Vagina (tissue), 2 donors: Measurements from ENCODE around the gene BCAS3. TPM values are rescaled to one million over a fixed set of nuclear protein-coding genes. Genes with fewer than 3 reads are reported as not detected.
A peak's percentile ranks its signal among the peaks of the same experiment; 100 is the strongest.
"Not testable (repeated sequence)": the region's sequence is repeated elsewhere in the genome, so short reads cannot be mapped to it uniquely, and the experiment has no call there.

Source experiments
- DNase-seq, 2 donors: peaks; one replicate each; pipeline ENCODE4 v3.0.0-alpha.2; 2017; ENCODE audit errors: extremely low spot score in 2 of 2
- H3K27ac ChIP-seq: fragments of 200-600 bp; sonication (generic); one replicate; pipeline ENCODE4 v1.5.1; 2019
- H3K27me3 ChIP-seq: fragments of 200-600 bp; sonication (generic); one replicate; pipeline ENCODE4 v1.5.1; 2019
- H3K36me3 ChIP-seq, 2 donors: fragments of 200-600 bp; sonication (generic); one replicate each; pipeline ENCODE4 v1.5.1; 2017 to 2019
- H3K4me1 ChIP-seq: fragments of 200-600 bp; sonication (generic); one replicate; pipeline ENCODE4 v1.5.1; 2019
- H3K4me3 ChIP-seq, 2 donors: fragments of 200-600 bp; sonication (generic); 1 replicate in 1 of 2; 2 replicates in 1 of 2; pipeline ENCODE4 v1.5.1; 2016 to 2019
- H3K9me3 ChIP-seq: fragments of 200-600 bp; sonication (generic); one replicate; pipeline ENCODE4 v1.5.1; 2019
- POLR2A ChIP-seq, 2 donors: fragments of 450-650 bp; IDR thresholded peaks; one replicate each; pipeline ENCODE4 v1.6.1; 2017; ENCODE audit warnings: antibody characterized with exemption in 2 of 2, mild to moderate bottlenecking in 2 of 2, moderate library complexity in 2 of 2
- POLR2AphosphoS5 ChIP-seq, 2 donors: sonication (generic); formaldehyde crosslinking; IDR thresholded peaks; one replicate each; pipeline ENCODE4 v1.9.0; 2017; ENCODE audit warnings: antibody characterized with exemption in 2 of 2, mild to moderate bottlenecking in 2 of 2, low read depth in 1 of 2; ENCODE audit not compliant: insufficient read depth in 1 of 2
- intact Hi-C: fragments of 100-400 bp; cut with DNase I; formaldehyde crosslinking; loops from one replicate; pipeline ENCODE4 v1.15.1; 2023
- total RNA-seq: library from RNA; depleted of rRNA; stranded (reverse); fragments of >200 nt; gene quantifications from one replicate; pipeline ENCODE4 v1.2.3, GENCODE V29; 2016
- TF ChIP-seq, protein P1 (sequence below), 3 experiments: fragments of 450-650 bp in 2 of 3; fragments of 200-600 bp in 1 of 3; sonication (generic) in 1 of 3; IDR thresholded peaks; one replicate each; pipeline ENCODE4 v1.5.1; 2017 to 2019; ENCODE audit warnings: antibody characterized with exemption in 3 of 3, mild to moderate bottlenecking in 2 of 3, moderate library complexity in 2 of 3

BCAS3 gene
- total RNA-seq, 1 donor from 2014 or later = 33.1 TPM

DNA sequence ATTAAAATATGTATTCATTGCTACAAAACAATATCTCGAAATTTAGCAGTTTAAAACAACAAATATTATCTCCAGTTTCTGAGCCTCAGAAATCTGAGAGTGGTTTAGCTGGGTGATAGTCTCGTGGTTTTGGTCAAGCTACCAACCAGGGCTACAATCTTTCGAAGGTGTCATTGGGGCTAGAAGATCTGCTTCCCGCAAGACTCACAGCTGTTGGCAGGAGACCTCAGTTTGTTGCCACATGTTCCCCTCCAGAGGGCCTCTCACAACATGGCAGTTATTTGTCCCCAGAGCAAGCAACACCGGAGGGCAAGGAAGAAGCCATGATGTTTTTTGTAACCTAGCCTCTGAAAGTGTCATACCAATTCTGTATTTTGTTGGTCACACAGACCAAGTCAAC, 12.0 kb upstream of the BCAS3 start:
- TF ChIP-seq, protein P1, sequence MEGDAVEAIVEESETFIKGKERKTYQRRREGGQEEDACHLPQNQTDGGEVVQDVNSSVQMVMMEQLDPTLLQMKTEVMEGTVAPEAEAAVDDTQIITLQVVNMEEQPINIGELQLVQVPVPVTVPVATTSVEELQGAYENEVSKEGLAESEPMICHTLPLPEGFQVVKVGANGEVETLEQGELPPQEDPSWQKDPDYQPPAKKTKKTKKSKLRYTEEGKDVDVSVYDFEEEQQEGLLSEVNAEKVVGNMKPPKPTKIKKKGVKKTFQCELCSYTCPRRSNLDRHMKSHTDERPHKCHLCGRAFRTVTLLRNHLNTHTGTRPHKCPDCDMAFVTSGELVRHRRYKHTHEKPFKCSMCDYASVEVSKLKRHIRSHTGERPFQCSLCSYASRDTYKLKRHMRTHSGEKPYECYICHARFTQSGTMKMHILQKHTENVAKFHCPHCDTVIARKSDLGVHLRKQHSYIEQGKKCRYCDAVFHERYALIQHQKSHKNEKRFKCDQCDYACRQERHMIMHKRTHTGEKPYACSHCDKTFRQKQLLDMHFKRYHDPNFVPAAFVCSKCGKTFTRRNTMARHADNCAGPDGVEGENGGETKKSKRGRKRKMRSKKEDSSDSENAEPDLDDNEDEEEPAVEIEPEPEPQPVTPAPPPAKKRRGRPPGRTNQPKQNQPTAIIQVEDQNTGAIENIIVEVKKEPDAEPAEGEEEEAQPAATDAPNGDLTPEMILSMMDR (IDR thresholded peaks at IDR 0.05) = no peak
- TF ChIP-seq POLR2A (IDR thresholded peaks at IDR 0.05) (no peak), POLR2AphosphoS5 (IDR thresholded peaks at IDR 0.05; ENCODE audit: insufficient read depth in 1 of 2, low read depth in 1 of 2) (no peak)
- no peak for DNase-seq
- Histone ChIP-seq H3K4me1 (no peaks in the 10 kb centered on the region), H3K4me3 (no peak overlapping the region), H3K27me3 (no peaks in the 10 kb centered on the region), H3K9me3 (no peaks in the 10 kb centered on the region), H3K27ac (no peak overlapping the region), H3K36me3 (peaks cover 0 to 11% of the 10 kb centered on the region in 2 donors)
- intact Hi-C loops = no loop called here

DNA sequence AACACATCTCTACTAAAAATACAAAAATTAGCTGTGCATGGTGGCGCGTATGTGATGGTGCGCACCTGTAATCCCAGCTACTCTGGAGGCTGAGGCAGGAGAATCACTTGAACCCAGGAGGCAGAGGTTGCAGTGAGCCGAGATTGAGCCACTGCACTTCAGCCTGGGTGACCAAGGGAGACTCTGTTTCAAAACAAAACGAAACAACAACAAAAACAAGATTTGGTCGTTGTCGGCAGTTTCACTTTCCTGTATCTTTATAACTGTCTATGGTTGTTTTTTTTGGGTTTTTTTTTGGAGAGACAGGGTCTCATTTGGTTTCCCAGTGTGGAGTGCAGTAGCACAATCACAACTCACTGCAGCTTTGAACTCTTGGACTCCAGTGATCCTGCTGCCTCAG, 8.9 kb upstream of the BCAS3 start:
- H3K9me3 ChIP-seq, DNase-seq, H3K4me1 ChIP-seq, H3K4me3 ChIP-seq, H3K27me3 ChIP-seq, H3K36me3 ChIP-seq, intact Hi-C loops, H3K27ac ChIP-seq: not testable (repeated sequence)

DNA sequence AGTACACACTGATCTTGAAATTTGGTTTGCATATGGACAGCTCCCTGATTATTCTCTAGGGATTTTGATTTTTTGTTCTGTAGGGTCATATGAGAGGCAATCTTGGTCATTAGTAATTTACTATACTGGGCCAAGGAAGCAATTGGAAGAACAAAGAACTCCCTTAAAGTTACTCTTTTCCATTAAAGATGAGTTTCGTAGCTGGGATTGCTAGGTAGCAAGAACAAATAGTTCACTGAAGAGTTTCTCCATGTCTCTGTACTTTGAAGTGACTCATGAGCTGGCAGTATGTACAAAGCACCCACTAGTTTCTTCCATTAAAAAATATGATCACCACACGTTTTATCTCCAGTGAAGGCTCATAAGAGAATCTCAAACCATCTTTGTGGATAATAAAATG, 6.2 kb upstream of the BCAS3 start:
- no peak for DNase-seq

DNA sequence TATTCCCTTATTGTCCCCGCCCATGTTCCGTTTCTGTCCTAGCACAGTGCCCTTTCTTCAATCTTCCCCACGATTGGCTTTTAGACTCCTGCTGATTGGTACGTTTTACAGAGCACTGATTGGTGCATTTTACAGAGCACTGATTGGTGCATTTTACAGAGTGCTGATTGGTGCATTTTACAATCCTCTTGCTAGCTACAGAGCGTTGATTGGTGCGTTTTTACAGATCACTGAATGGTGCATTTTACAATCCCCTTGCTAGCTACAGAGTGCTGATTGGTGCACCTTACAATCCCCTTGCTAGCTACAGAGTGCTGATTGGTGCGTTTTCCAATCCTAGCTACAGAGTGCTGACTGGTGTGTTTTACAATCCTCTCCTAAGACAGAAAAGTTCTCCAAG, 3.0 kb upstream of the BCAS3 start:
- H3K27ac ChIP-seq, intact Hi-C loops, H3K9me3 ChIP-seq, H3K36me3 ChIP-seq, H3K27me3 ChIP-seq, DNase-seq, H3K4me3 ChIP-seq: not testable (repeated sequence)
- peaks cover 15% of the 10 kb centered on the region for H3K4me1 ChIP-seq

More for the DNA sequence above, 6.2 kb upstream of the BCAS3 start:
- intact Hi-C loops = no loop called here
- Histone ChIP-seq H3K4me3 (no peak overlapping the region), H3K4me1 (peaks cover 1% of the 10 kb centered on the region), H3K27me3 (no peaks in the 10 kb centered on the region), H3K9me3 (no peaks in the 10 kb centered on the region), H3K36me3 (no peaks in the 10 kb centered on the region), H3K27ac (no peak overlapping the region)
- TF ChIP-seq, protein P1 (IDR thresholded peaks at IDR 0.05) = no peak

DNA sequence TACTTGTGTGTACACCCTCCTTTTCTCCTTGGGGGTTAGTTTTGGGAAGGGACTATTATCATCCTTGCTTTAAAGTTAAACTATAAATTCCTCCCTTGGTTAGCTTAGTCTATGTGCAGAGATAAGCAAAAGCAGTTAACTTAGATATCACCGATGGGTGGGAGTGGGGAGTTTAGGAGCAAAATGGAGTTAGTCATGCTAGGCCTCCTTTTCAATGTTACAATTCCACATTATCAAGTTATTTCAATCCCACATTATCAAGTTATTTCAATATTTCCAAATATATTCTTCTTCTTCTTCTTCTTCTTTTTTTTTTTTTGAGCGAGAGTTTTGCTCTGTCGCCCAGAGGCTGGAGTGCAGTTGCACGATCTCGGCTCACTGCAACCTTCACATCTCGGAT, 1.7 kb upstream of the BCAS3 start:
- H3K36me3 ChIP-seq = peaks cover 0 to 3% of the 10 kb centered on the region in 2 donors
- TF ChIP-seq POLR2AphosphoS5 (IDR thresholded peaks at IDR 0.05; ENCODE audit: insufficient read depth in 1 of 2, low read depth in 1 of 2) (no peak), POLR2A (IDR thresholded peaks at IDR 0.05) (no peak)
- TF ChIP-seq, protein P1 (IDR thresholded peaks at IDR 0.05) = no peak
- H3K27me3 ChIP-seq = no peaks in the 10 kb centered on the region
- no peak for DNase-seq
- H3K27ac ChIP-seq = no peak overlapping the region
- H3K4me1 ChIP-seq = peaks cover 15% of the 10 kb centered on the region
- no peak overlapping the region for H3K4me3 ChIP-seq
- intact Hi-C loops = no loop called here
- no peaks in the 10 kb centered on the region for H3K9me3 ChIP-seq

DNA sequence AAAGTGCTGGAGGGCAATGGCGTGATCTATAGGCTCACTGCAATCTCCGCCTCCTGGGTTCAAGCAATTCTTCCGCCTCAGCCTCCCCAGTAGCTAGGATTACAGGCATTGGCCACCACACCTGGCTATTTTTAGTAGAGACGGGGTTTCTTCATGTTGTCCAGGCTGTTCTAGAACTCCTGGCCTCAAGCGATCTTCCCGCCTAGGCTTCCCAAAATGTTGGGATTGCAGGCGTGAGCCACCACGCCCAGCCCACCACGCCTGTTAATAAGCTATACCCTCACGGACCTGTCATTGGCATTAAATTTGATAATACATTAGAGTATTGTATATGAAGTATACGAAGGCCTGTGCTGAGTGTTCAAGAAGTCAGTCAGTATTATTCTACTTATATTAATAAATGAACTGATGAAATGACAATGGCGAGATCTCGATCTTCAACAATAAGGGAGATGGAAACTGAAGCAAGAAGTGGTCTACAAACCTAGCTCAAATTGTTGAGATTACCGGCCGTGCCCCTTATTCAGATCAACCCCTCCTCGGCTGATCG, 818 bp upstream of the BCAS3 start:
- DNase-seq = no peak
- Histone ChIP-seq H3K4me1 (peaks cover 15% of the 10 kb centered on the region), H3K4me3 (peak overlapping the region; percentile 73 to 99), H3K9me3 (no peaks in the 10 kb centered on the region), H3K36me3 (peaks cover 0 to 3% of the 10 kb centered on the region in 2 donors), H3K27ac (peak overlapping the region; percentile 90), H3K27me3 (no peaks in the 10 kb centered on the region)
- intact Hi-C loops = no loop called here
- TF ChIP-seq, protein P1 (IDR thresholded peaks at IDR 0.05) = no peak
- TF ChIP-seq POLR2A (IDR thresholded peaks at IDR 0.05) = peak in 1 of 2 donors; percentile 7
